HCT116 (cell line): ENCODE data around the gene DACH2. TPM values are rescaled to one million over a fixed set of nuclear protein-coding genes. Genes with fewer than 3 reads are reported as not detected.

Experiments used
- ATAC-seq: fragments of 200-7000 bp; cut with Tn5 transposase; 2 replicates; pipeline ENCODE4 v1.9.1; 2020; ENCODE audit warnings: mild to moderate bottlenecking, moderate library complexity
- BruUV-seq: library from RNA; stranded (reverse); fragments of 400-500 nt; replicated peaks from 2 replicates; lab custom pipeline; 2021; lab: Mats Ljungman, UMichigan
- CTCF ChIA-PET: fragments of 300-600 bp; sonication (Branson Sonifier 250); formaldehyde crosslinking; loops from one replicate; lab custom pipeline; 2021; ENCODE audit warnings: antibody characterized with exemption; lab: Charles Lee
- POLR2A ChIA-PET: fragments of 300-600, 350-600 bp; sonication (Branson Sonifier 250); formaldehyde crosslinking; loops from one replicate; lab custom pipeline; 2021; ENCODE audit warnings: antibody characterized with exemption; lab: Charles Lee
- RAD21 ChIA-PET, 2 experiments: fragments of 300-600 bp; sonication (Branson Sonifier 250); formaldehyde crosslinking; loops; one replicate each; lab custom pipeline; 2023; ENCODE audit warnings: low total read pairs in 2 of 2; ENCODE audit not compliant: uncharacterized antibody in 2 of 2, unreplicated experiment in 2 of 2, low non-redundant PET in 1 of 2; lab: Charles Lee
- DNase-seq: peaks from one replicate; pipeline ENCODE4 v3.0.0-alpha.2; 2010; ENCODE audit warnings: low read depth, low spot score
- H2AFZ ChIP-seq: fragments of 200-600 bp; shearing (Covaris generic), sonication (generic); 2 replicates; pipeline ENCODE4 v1.6.1; 2017; ENCODE audit warnings: low read depth, mixed run types, mixed read lengths, antibody characterized with exemption, low read length; ENCODE audit not compliant: poor library complexity, severe bottlenecking
- H3K27ac ChIP-seq: 2 replicates; pipeline ENCODE4 v1.5.1; 2012; ENCODE audit warnings: low read depth, low read length
- H3K27me3 ChIP-seq: fragments of 200-600 bp; sonication (generic); 2 replicates; pipeline ENCODE4 v1.6.1; 2016; ENCODE audit warnings: mixed run types, low read length, mixed read lengths; ENCODE audit not compliant: insufficient read depth
- H3K36me3 ChIP-seq, 2 experiments: fragments of 200-500 bp in 1 of 2; fragments of 200-600 bp in 1 of 2; sonication (Bioruptor generic) in 1 of 2; sonication (generic) in 1 of 2; 2 replicates each; pipeline versions ENCODE4 v1.5.1 to v1.6.1; 2014 to 2016; ENCODE audit warnings: low read length in 2 of 2, inconsistent platforms in 1 of 2, mixed read lengths in 1 of 2, mixed run types in 1 of 2; ENCODE audit not compliant: insufficient read depth in 2 of 2, control insufficient read depth in 1 of 2
- H3K4me1 ChIP-seq, 2 experiments: fragments of 200-600 bp in 1 of 2; sonication (generic) in 1 of 2; 2 replicates each; pipeline versions ENCODE4 v1.5.1 to v1.6.1; 2012 to 2017; ENCODE audit warnings: low read length in 2 of 2, inconsistent platforms in 1 of 2, mild to moderate bottlenecking in 1 of 2, mixed read lengths in 1 of 2, mixed run types in 1 of 2, moderate library complexity in 1 of 2; ENCODE audit not compliant: insufficient read depth in 2 of 2, control insufficient read depth in 1 of 2
- H3K4me2 ChIP-seq: fragments of 200-600 bp; sonication (generic); 2 replicates; pipeline ENCODE4 v1.6.1; 2017; ENCODE audit warnings: mixed run types, low read length, mixed read lengths
- H3K4me3 ChIP-seq, 2 experiments: fragments of 200-600 bp in 1 of 2; sonication (generic) in 1 of 2; replicated peaks in 1 of 2; 2 replicates each; pipeline ENCODE4 v1.5.1; 2011 to 2016; ENCODE audit warnings: low read length in 2 of 2, control low read depth in 1 of 2, low read depth in 1 of 2, mild to moderate bottlenecking in 1 of 2, mixed read lengths in 1 of 2, mixed run types in 1 of 2
- H3K79me2 ChIP-seq: fragments of 200-600 bp; sonication (generic); 2 replicates; pipeline ENCODE4 v1.6.1; 2017; ENCODE audit warnings: mild to moderate bottlenecking, mixed run types, low read length, moderate library complexity, mixed read lengths; ENCODE audit not compliant: insufficient read depth
- H3K9ac ChIP-seq: fragments of 200-600 bp; sonication (generic); 2 replicates; pipeline ENCODE4 v1.6.1; 2016; ENCODE audit warnings: low read length, mixed read lengths
- H3K9me2 ChIP-seq: fragments of 200-600 bp; sonication (generic), shearing (Covaris generic); 2 replicates; pipeline ENCODE4 v1.6.1; 2017; ENCODE audit warnings: mixed run types, mild to moderate bottlenecking, moderate library complexity; ENCODE audit not compliant: insufficient read depth
- H3K9me3 ChIP-seq, 2 experiments: fragments of 200-500 bp in 1 of 2; fragments of 200-600 bp in 1 of 2; sonication (Bioruptor generic) in 1 of 2; sonication (generic) in 1 of 2; 2 replicates each; pipeline ENCODE4 v1.6.1; 2014 to 2017; ENCODE audit warnings: low read length in 2 of 2, mixed read lengths in 2 of 2, inconsistent platforms in 1 of 2, low read depth in 1 of 2, mild to moderate bottlenecking in 1 of 2, mixed run types in 1 of 2, moderate library complexity in 1 of 2; ENCODE audit not compliant: control insufficient read depth in 1 of 2, insufficient read depth in 1 of 2
- H4K20me1 ChIP-seq: fragments of 200-600 bp; sonication (generic), shearing (Covaris generic); 2 replicates; pipeline ENCODE4 v1.6.1; 2017; ENCODE audit warnings: mixed run types, mild to moderate bottlenecking, moderate library complexity; ENCODE audit not compliant: insufficient read depth
- CBX3 ChIP-seq: IDR thresholded peaks from 2 replicates; pipeline ENCODE4 v1.6.1; 2012; ENCODE audit warnings: low read depth
- CEBPB ChIP-seq: IDR thresholded peaks from 2 replicates; pipeline ENCODE4 v1.6.1; 2012; ENCODE audit warnings: low read depth
- EGR1 ChIP-seq: IDR thresholded peaks from 2 replicates; pipeline ENCODE4 v1.6.1; 2012; ENCODE audit warnings: low read depth
- EZH2 ChIP-seq: fragments of 200-600 bp; sonication (generic); IDR thresholded peaks from 2 replicates; pipeline ENCODE4 v1.6.1; 2017; ENCODE audit warnings: antibody characterized with exemption, mixed run types
- FOSL1 ChIP-seq: IDR thresholded peaks from 2 replicates; pipeline ENCODE4 v1.6.1; 2012; ENCODE audit warnings: low read depth
- JUND ChIP-seq: IDR thresholded peaks from 2 replicates; pipeline ENCODE4 v1.6.1; 2012
- POLR2A ChIP-seq: IDR thresholded peaks from 2 replicates; pipeline ENCODE4 v1.7.0; 2011; ENCODE audit warnings: borderline replicate concordance; ENCODE audit not compliant: insufficient read depth, insufficient read length; ENCODE audit errors: extremely low read depth
- POLR2AphosphoS5 ChIP-seq: IDR thresholded peaks from 2 replicates; pipeline ENCODE4 v1.6.1; 2011; ENCODE audit warnings: mild to moderate bottlenecking, low read depth, low read length, moderate library complexity
- RAD21 ChIP-seq: IDR thresholded peaks from 2 replicates; pipeline ENCODE4 v1.6.1; 2012; ENCODE audit warnings: low read depth, mild to moderate bottlenecking
- SRF ChIP-seq: IDR thresholded peaks from 2 replicates; pipeline ENCODE4 v1.6.1; 2012; ENCODE audit warnings: low read depth
- TCF7L2 ChIP-seq: IDR thresholded peaks from 2 replicates; pipeline ENCODE4 v1.7.0; 2011; ENCODE audit warnings: borderline replicate concordance, inconsistent platforms; ENCODE audit not compliant: insufficient read depth, insufficient read length; ENCODE audit errors: extremely low read depth
- YY1 ChIP-seq: IDR thresholded peaks from 2 replicates; pipeline ENCODE4 v1.6.1; 2011; ENCODE audit warnings: low read length, low read depth, moderate library complexity, mild to moderate bottlenecking; ENCODE audit not compliant: insufficient replicate concordance; ENCODE audit errors: extremely low read depth
- ZNF274 ChIP-seq: fragments of 200-500 bp; sonication (Bioruptor generic); IDR thresholded peaks from 2 replicates; pipeline ENCODE4 v1.6.1; 2014; ENCODE audit warnings: mild to moderate bottlenecking, low read depth, low read length, inconsistent platforms
- intact Hi-C: fragments of 100-400 bp; cut with micrococcal nuclease; formaldehyde crosslinking; loops from 2 replicates; pipeline ENCODE4 v1.10.0; 2022
- total RNA-seq: library from RNA; stranded (reverse); gene quantifications from one replicate; pipeline ENCODE4 v1.2.1, GENCODE V29; 2021; ENCODE audit not compliant: unreplicated experiment
- TF ChIP-seq, protein P1 (sequence below), 3 experiments: fragments of 200-600 bp in 1 of 3; sonication (generic) in 1 of 3; IDR thresholded peaks in 2 of 3; conservative IDR thresholded peaks in 1 of 3; 2 replicates each; pipeline ENCODE4 v1.5.1; 2012 to 2017; ENCODE audit warnings: low read depth in 2 of 3, low read length in 2 of 3, antibody characterized with exemption in 1 of 3, borderline replicate concordance in 1 of 3, control low read depth in 1 of 3, mild to moderate bottlenecking in 1 of 3, mixed read lengths in 1 of 3, mixed run types in 1 of 3, moderate library complexity in 1 of 3; ENCODE audit not compliant: insufficient read depth in 1 of 3
- TF ChIP-seq, protein P2 (sequence below): IDR thresholded peaks from 2 replicates; pipeline ENCODE4 v1.6.1; 2012
- TF ChIP-seq, protein P3 (sequence below): IDR thresholded peaks from 2 replicates; pipeline ENCODE4 v1.6.1; 2012
- TF ChIP-seq, protein P4 (sequence below): IDR thresholded peaks from 2 replicates; pipeline ENCODE4 v1.6.1; 2011; ENCODE audit warnings: mild to moderate bottlenecking, low read length, moderate library complexity; ENCODE audit not compliant: insufficient replicate concordance; ENCODE audit errors: extremely low read depth

Gene DACH2
- total RNA-seq, 1 experiment from 2014 or later = not detected

DNA sequence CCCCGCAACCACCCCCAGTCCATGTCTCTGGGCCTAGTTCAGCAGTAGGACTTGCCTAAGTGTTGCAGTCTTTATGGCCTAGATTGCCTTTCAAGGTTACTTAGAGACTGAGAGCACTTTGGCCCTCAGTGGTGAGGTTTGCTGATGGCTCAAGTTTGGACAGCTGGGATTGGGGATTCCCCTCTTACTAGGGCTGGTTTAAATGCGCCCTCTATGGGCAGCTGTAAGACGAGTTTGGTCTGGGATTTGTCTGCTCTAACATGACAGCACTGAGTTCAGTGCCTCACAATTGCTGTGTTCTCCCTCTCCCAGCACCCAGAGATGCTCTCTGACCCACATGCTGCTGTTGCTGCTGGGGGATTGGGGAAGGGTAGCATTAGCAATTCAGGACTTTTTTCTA lies 23.1 kb downstream of the DACH2 start:
- Histone ChIP-seq H3K4me3 (no peak overlapping the region), H3K36me3 (no peaks in the 10 kb centered on the region), H3K27ac (no peak overlapping the region), H3K9ac (no peak overlapping the region), H2AFZ (no peak overlapping the region), H3K4me1 (no peaks in the 10 kb centered on the region), H3K9me3 (no peaks in the 10 kb centered on the region), H3K79me2 (no peaks in the 10 kb centered on the region)
- ChIA-PET CTCF (no interaction called here), RAD21 (no interaction called here), POLR2A (no interaction called here)
- intact Hi-C loops = loop anchor here (5.0 kb wide), 2 partner anchors 319 to 544 kb away; no protein-coding TSS in a partner anchor
- TF ChIP-seq POLR2AphosphoS5 = no peak
- TF ChIP-seq ZNF274 = no peak
- TF ChIP-seq, protein P1, sequence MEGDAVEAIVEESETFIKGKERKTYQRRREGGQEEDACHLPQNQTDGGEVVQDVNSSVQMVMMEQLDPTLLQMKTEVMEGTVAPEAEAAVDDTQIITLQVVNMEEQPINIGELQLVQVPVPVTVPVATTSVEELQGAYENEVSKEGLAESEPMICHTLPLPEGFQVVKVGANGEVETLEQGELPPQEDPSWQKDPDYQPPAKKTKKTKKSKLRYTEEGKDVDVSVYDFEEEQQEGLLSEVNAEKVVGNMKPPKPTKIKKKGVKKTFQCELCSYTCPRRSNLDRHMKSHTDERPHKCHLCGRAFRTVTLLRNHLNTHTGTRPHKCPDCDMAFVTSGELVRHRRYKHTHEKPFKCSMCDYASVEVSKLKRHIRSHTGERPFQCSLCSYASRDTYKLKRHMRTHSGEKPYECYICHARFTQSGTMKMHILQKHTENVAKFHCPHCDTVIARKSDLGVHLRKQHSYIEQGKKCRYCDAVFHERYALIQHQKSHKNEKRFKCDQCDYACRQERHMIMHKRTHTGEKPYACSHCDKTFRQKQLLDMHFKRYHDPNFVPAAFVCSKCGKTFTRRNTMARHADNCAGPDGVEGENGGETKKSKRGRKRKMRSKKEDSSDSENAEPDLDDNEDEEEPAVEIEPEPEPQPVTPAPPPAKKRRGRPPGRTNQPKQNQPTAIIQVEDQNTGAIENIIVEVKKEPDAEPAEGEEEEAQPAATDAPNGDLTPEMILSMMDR (IDR thresholded peaks at IDR 0.05 in 2 of 3, conservative IDR thresholded peaks at IDR 0.05 in 1 of 3; ENCODE audit: borderline replicate concordance in 1 of 3, insufficient read depth in 1 of 3, low read depth in 2 of 3, low read length in 2 of 3) = peak in 2 of 3 experiments; percentile 31 to 39; a peak in 3 of 6 replicates
- TF ChIP-seq RAD21 = peak; percentile 26
- TF ChIP-seq, all 23 proteins: peak for 2
- DNase-seq = no peak
- no peak overlapping the region for H3K4me2 ChIP-seq
- no peaks in the 10 kb centered on the region; the same call in 1 of the 2 replicates for H4K20me1 ChIP-seq
- no TSS peak for BruUV-seq
- no peaks in the 10 kb centered on the region for H3K9me2 ChIP-seq
- peak; percentile 59; the same call in 1 of the 2 replicates for ATAC-seq
- H3K27me3 ChIP-seq = no peaks in the 10 kb centered on the region

DNA sequence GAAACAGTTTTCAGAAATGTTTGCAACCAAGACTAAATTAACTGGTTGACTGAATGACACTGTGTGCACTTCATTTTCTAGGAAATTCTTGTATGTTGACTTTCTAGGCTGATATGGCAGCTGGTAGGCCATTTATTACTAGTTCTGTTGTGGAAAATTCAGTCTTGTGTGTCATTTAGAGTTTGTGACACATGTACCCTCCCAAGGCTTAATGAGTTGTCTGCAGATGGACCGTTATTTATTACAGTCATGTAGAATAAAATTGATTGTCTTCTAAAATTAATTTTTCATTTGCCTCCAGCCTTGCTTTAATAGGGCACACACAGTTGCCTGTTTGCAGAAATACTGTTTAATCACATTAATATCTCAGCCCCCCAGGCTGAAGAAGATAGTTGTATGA lies 30.7 kb downstream of the DACH2 start:
- no TSS peak for BruUV-seq

More for the DNA sequence above, 30.7 kb downstream of the DACH2 start:
- intact Hi-C loops = no loop called here
- no peaks in the 10 kb centered on the region for H3K9me2 ChIP-seq
- H3K36me3 ChIP-seq = no peaks in the 10 kb centered on the region
- POLR2A ChIA-PET = no interaction called here
- H3K27ac ChIP-seq = no peak overlapping the region
- no peaks in the 10 kb centered on the region for H3K79me2 ChIP-seq
- TF ChIP-seq, protein P2, sequence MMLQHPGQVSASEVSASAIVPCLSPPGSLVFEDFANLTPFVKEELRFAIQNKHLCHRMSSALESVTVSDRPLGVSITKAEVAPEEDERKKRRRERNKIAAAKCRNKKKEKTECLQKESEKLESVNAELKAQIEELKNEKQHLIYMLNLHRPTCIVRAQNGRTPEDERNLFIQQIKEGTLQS = no peak
- no peak for TF ChIP-seq CEBPB
- TF ChIP-seq, protein P3, sequence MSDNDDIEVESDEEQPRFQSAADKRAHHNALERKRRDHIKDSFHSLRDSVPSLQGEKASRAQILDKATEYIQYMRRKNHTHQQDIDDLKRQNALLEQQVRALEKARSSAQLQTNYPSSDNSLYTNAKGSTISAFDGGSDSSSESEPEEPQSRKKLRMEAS = no peak
- no peak for TF ChIP-seq SRF
- TF ChIP-seq FOSL1 = no peak
- TF ChIP-seq POLR2A = no peak
- no peak for TF ChIP-seq JUND
- TF ChIP-seq POLR2AphosphoS5 = no peak
- no peak for TF ChIP-seq CBX3
- no peak for TF ChIP-seq RAD21
- TF ChIP-seq YY1 = no peak
- TF ChIP-seq, protein P4, sequence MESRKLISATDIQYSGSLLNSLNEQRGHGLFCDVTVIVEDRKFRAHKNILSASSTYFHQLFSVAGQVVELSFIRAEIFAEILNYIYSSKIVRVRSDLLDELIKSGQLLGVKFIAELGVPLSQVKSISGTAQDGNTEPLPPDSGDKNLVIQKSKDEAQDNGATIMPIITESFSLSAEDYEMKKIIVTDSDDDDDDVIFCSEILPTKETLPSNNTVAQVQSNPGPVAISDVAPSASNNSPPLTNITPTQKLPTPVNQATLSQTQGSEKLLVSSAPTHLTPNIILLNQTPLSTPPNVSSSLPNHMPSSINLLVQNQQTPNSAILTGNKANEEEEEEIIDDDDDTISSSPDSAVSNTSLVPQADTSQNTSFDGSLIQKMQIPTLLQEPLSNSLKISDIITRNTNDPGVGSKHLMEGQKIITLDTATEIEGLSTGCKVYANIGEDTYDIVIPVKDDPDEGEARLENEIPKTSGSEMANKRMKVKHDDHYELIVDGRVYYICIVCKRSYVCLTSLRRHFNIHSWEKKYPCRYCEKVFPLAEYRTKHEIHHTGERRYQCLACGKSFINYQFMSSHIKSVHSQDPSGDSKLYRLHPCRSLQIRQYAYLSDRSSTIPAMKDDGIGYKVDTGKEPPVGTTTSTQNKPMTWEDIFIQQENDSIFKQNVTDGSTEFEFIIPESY = no peak
- no peak for TF ChIP-seq TCF7L2
- no peak for TF ChIP-seq EZH2
- TF ChIP-seq EGR1 = no peak
- H2AFZ ChIP-seq = no peak overlapping the region
- H3K4me1 ChIP-seq = no peaks in the 10 kb centered on the region
- H4K20me1 ChIP-seq = no peaks in the 10 kb centered on the region
- RAD21 ChIA-PET = no interaction called here
- ATAC-seq (no peak), DNase-seq (no peak)
- H3K4me2 ChIP-seq = no peak overlapping the region
- H3K27me3 ChIP-seq = no peaks in the 10 kb centered on the region
- no peak overlapping the region for H3K4me3 ChIP-seq
- CTCF ChIA-PET = no interaction called here
- no peak overlapping the region for H3K9ac ChIP-seq
- H3K9me3 ChIP-seq = no peaks in the 10 kb centered on the region
